Lung (tissue), 12 donors: ENCODE measurements around the gene RMC1. TPM values are rescaled to one million over a fixed set of nuclear protein-coding genes. Genes with fewer than 3 reads are reported as not detected.

Experiments used
- ATAC-seq: fragments of 200-7000 bp; cut with Tn5 transposase; one replicate; pipeline ENCODE4 v1.9.1; 2020; ENCODE audit warnings: moderate number of reproducible peaks; ENCODE audit not compliant: insufficient read depth, low FRiP score
- DNase-seq, 3 donors: peaks; one replicate each; pipeline ENCODE4 v3.0.0-alpha.2; 2013 to 2017
- H3K27ac ChIP-seq, 2 donors: one replicate each; pipeline ENCODE4 v1.5.1; 2013; ENCODE audit warnings: mild to moderate bottlenecking in 2 of 2, moderate library complexity in 2 of 2, control low read depth in 1 of 2, inconsistent platforms in 1 of 2, low read depth in 1 of 2, low read length in 1 of 2
- H3K27me3 ChIP-seq, 3 donors: one replicate each; pipeline ENCODE4 v1.5.1; 2013; ENCODE audit warnings: low read length in 2 of 3; ENCODE audit not compliant: control insufficient read depth in 3 of 3, insufficient read depth in 3 of 3
- H3K36me3 ChIP-seq, 4 donors: one replicate each; pipeline ENCODE4 v1.5.1; 2013; ENCODE audit warnings: low read length in 4 of 4, mild to moderate bottlenecking in 1 of 4, moderate library complexity in 1 of 4; ENCODE audit not compliant: control insufficient read depth in 4 of 4, insufficient read depth in 4 of 4
- H3K4me1 ChIP-seq, 5 donors: one replicate each; pipeline ENCODE4 v1.5.1; 2013; ENCODE audit warnings: low read length in 5 of 5, mild to moderate bottlenecking in 2 of 5, moderate library complexity in 1 of 5; ENCODE audit not compliant: control insufficient read depth in 5 of 5, insufficient read depth in 5 of 5
- H3K4me3 ChIP-seq: one replicate; pipeline ENCODE4 v1.5.1; 2013; ENCODE audit warnings: mild to moderate bottlenecking, control low read depth, moderate library complexity
- H3K9ac ChIP-seq, 2 donors: one replicate each; pipeline ENCODE4 v1.5.1; 2013; ENCODE audit warnings: low read length in 2 of 2, control low read depth in 1 of 2; ENCODE audit not compliant: insufficient read depth in 1 of 2
- H3K9me3 ChIP-seq, 4 donors: one replicate each; pipeline ENCODE4 v1.5.1; 2013; ENCODE audit warnings: low read length in 3 of 4, mild to moderate bottlenecking in 1 of 4, moderate library complexity in 1 of 4; ENCODE audit not compliant: control insufficient read depth in 4 of 4, insufficient read depth in 3 of 4
- CTCF ChIP-seq: IDR thresholded peaks from 2 replicates; pipeline ENCODE4 v1.5.1; 2012; ENCODE audit warnings: mild to moderate bottlenecking; ENCODE audit errors: control extremely low read depth, extremely low read depth
- WGBS, 2 donors: extraction: QIAGEN DNeasy Blood & Tissue Kit; methylation state at CpG; one replicate each; pipeline ENCODE4 v1.1.7; 2013; 5-methylcytosine and 5-hydroxymethylcytosine counted together
- polyA plus RNA-seq, 2 donors: library from polyadenylated mRNA; stranded (reverse); fragments of 200-250 nt; gene quantifications; one replicate each; pipeline ENCODE4 v1.2.1, GENCODE V29; 2013
- total RNA-seq, 2 donors: library from RNA; depleted of rRNA in 1 of 2; stranded (reverse); fragments of >200 nt in 1 of 2; gene quantifications; one replicate each; pipeline ENCODE4 v1.2.1, GENCODE V29; 2014 to 2021
- donor health status: control.
- donor health status: control.
- donor health status: Bipolar disorder and iron deficiency.
- donor health status: healthy.
- donor health status: DM: yes; HTN: yes; CAD: no.

RMC1 gene
- total and polyA plus RNA-seq, 4 donors: 28.2 to 71.3 (median 32.2) TPM

DNA sequence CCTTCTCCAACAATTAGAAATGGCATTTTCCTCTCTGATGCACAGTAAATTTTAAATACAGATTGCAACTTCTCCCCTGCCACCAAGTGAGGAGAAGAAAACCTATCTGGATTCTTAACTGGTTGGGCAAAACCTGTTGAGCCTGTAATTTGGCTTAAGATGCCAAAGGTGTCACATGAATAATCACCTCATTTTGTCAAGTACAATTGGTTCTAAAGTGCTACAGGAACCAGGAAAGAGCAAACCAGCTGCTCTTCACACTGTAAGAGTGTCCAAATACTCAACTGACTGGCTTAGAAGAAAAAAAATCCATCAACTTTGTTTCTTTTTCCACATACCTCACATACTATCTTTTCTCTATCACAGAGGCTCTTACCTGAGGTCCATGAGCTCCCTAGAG is 47.6 kb downstream of the RMC1 start:
- Histone ChIP-seq H3K4me1 (peaks cover 0 to 8% (median 0%) of the 10 kb centered on the region in 5 donors), H3K27me3 (no peaks in the 10 kb centered on the region), H3K36me3 (peaks cover 32 to 48% (median 41%) of the 10 kb centered on the region in 4 donors), H3K9me3 (peaks cover 0 to 3% (median 0%) of the 10 kb centered on the region in 4 donors), H3K4me3 (no peak overlapping the region), H3K27ac (no peak overlapping the region), H3K9ac (no peak overlapping the region)
- DNase-seq: peak in 1 of 3 donors; percentile 32
- TF ChIP-seq CTCF: no peak
- peak; percentile 13 for ATAC-seq

- Histone ChIP-seq H3K27me3 (no peaks in the 10 kb centered on the region), H3K9ac (no peak overlapping the region), H3K27ac (peak overlapping the region in 1 of 2 donors; percentile 46), H3K4me1 (peaks cover 0 to 8% (median 0%) of the 10 kb centered on the region in 5 donors), H3K4me3 (no peak overlapping the region), H3K9me3 (peaks cover 0 to 3% (median 0%) of the 10 kb centered on the region in 4 donors), H3K36me3 (peaks cover 25 to 57% (median 44%) of the 10 kb centered on the region in 4 donors)
- ATAC-seq: no peak
- DNase-seq: no peak
- TF ChIP-seq CTCF: no peak
- 26 to 95% methylated on average over 3 of the region's 3 CpGs for WGBS, 2 donors
These were observed 48.7 kb downstream of the RMC1 start for GRCh38 chr18:23551978-23552377.

- H3K36me3 ChIP-seq: peaks cover 23 to 53% (median 43%) of the 10 kb centered on the region in 4 donors
- no peak overlapping the region for H3K4me3 ChIP-seq
- H3K27me3 ChIP-seq: no peaks in the 10 kb centered on the region
- TF ChIP-seq CTCF: no peak
- peak overlapping the region in 1 of 2 donors; percentile 26 for H3K27ac ChIP-seq
- no peak for ATAC-seq
- H3K9ac ChIP-seq: no peak overlapping the region
- WGBS, 2 donors: 75 to 83% methylated on average over 11 of the region's 11 CpGs
- H3K9me3 ChIP-seq: peaks cover 0 to 3% (median 0%) of the 10 kb centered on the region in 4 donors
- no peak for DNase-seq
- peaks cover 0 to 8% (median 0%) of the 10 kb centered on the region in 5 donors for H3K4me1 ChIP-seq
These were observed 49.2 kb downstream of the RMC1 start for GRCh38 chr18:23552505-23552904.

GRCh38 chr18:23553887-23554286 is 50.6 kb downstream of the RMC1 start:
- no peak for TF ChIP-seq CTCF
- 86 to 95% methylated on average over 6 of the region's 6 CpGs for WGBS, 2 donors
- Histone ChIP-seq H3K27ac (peak overlapping the region in 1 of 2 donors; percentile 24), H3K9ac (no peak overlapping the region), H3K4me1 (peaks cover 0 to 8% (median 0%) of the 10 kb centered on the region in 5 donors), H3K36me3 (peaks cover 23 to 49% (median 39%) of the 10 kb centered on the region in 4 donors), H3K9me3 (peaks cover 0 to 3% (median 0%) of the 10 kb centered on the region in 4 donors), H3K4me3 (no peak overlapping the region), H3K27me3 (no peaks in the 10 kb centered on the region)
- ATAC-seq (no peak), DNase-seq (no peak)
